GM18502 (cell line): ENCODE results near the gene RAB11FIP3.
"Not testable (repeated sequence)": the region's sequence is repeated elsewhere in the genome, so short reads cannot be mapped to it uniquely, and the experiment has no call there.

Experiments used
- ATAC-seq: cut with Tn5 transposase; IDR thresholded peaks from one replicate; pipeline ENCODE4 v1.9.1; 2021; ENCODE audit warnings: mild to moderate bottlenecking; ENCODE audit not compliant: unreplicated experiment, poor library complexity

Gene RAB11FIP3

DNA sequence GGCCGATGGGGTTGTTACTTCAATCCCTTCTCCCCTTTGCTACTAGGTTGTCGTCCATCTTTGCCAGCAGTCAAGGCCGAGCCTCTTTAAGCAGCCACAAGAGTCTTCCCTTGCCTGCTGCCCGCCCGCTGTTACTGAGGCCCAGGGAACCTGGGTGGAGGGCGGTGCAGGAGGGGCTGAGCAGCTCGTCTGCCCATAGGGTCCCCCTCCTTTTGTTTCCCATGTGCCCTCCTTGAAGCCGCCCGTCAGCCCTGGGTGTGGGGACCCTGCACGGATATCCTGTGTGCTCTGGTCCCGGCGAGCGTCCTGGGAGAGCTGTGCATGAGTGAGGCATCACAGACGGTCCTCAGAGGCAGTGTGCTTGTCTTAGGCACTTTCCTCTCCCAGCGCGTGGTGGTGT, 64.2 kb downstream of the RAB11FIP3 start:
- ATAC-seq, result no peak

DNA sequence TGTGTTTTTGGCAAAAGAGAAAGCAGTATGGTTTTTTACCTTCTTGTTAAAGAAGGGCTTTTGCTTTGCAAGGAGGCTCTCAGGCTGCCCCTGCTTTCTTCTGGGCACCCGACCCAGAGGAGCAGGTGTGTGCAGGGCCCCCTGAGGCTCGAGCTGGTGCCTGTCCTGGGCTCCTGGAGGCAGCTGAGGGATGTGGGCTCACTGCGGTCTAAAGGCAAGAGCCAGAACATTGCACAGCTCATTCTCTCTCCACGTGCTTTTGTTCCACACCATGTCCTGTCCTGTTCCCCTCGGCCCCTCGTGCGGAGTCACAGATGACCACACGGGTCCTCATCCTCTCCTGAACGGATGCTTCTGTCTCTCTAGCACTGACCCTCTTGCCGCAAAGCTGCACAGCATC, 65.3 kb downstream of the RAB11FIP3 start:
- ATAC-seq, result no peak

DNA sequence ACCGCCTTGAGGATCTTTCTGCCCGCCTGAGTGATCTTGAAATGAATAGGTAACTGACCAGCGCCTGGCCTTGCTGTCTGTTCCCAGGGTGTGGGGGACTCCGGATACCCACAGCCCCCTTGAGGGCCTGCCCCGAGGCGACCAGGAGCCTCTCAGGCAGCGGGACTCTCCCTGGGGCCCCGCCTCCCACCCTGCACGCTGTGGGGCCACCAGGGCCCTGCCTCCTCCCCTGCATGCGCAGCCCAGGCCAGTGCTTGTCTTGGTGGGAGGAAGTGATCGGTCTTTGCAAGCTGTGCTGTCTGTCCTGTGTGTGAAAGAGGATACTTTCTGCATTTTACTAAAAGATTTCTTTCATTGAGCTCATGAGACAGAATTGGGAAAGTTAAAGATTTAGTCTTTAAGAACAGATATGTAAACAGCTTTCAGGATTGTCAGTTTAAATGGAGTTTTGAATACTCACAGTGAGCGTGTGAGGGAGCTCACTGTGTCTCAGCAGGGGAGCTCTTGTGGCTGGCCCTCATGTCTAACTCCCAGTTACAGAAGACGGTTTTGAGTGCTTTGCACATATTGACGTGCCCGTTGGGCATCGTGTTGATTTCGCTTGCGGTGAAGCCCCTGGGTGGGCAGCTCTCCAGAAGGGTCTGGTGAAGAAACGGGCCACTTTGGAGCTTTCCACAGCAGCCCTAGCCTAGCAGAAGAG, 65.9 kb downstream of the RAB11FIP3 start:
- no peak for ATAC-seq

DNA sequence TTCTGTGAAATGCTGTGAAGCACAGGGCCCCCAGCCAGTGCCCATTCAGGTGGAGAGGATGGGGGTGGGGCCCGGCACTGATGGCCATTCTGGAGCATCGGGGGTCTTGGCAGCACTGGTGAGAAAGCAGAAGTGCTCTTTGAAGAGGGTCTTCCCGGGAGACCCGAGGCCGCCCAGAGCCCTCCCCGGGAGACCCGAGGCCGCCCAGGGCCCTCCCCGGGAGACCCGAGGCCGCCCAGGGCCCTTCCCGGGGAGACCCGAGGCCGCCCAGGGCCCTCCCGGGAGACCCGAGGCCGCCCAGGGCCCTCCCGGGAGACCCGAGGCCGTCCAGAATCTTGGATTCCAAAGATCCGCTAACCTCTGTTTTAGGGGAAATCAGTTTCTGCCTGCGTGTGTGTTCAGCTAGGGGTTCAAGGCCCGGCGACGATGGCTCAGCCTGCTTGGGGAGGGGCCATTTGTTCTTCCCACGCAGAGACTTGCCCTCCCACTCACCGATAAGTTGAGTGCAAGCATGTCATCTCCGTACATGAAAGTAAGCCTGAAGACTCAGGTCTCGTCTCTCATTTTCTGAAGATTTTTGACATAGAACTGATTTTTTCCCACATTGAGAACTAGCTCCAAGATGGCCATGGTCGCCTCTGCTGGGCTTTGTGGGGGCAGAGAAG, 66.9 kb downstream of the RAB11FIP3 start:
- no peak for ATAC-seq

DNA sequence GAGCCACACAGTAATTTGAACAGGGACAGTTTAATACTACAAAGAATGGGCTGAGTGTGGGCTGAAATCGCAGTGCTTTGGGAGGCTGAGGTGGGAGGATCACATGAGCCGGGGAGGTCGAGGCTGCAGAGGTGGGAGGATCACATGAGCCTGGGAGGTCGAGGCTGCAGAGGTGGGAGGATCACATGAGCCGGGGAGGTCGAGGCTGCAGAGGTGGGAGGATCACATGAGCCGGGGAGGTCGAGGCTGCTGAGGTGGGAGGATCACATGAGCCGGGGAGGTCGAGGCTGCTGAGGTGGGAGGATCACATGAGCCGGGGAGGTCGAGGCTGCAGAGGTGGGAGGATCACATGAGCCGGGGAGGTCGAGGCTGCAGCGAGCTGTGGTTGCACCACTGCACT, 69.2 kb downstream of the RAB11FIP3 start:
- not testable (repeated sequence) for ATAC-seq

DNA sequence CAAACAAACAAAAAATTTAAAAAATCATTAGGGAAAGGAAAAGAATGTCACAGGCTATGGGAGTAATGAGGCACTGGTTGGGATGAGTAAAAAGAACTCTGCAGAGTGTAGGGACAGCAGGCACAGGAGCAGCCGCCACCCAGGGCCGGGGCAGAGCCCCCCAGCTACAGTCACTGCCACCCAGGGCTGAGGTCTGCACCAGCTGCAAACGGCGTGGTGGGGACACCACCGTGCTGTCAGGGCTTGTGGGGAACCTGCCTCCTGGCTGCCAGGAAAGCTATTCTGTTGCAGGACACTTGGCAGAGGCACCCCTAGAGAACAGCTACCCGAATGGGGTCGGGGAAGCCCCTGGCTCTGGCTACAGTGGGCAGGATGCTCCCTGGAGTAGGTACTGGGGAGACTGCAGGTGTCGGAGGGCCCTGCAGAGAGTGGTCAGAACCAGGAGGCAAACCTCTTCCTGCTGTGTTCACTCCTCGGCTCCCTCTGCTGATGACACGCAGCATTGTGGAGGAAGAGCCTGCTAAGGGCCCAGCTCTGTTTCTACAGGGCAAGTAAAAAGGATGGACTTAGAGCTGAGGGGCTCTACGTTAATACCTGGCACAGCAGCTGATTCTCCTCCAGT, 69.8 kb downstream of the RAB11FIP3 start:
- ATAC-seq, result no peak

DNA sequence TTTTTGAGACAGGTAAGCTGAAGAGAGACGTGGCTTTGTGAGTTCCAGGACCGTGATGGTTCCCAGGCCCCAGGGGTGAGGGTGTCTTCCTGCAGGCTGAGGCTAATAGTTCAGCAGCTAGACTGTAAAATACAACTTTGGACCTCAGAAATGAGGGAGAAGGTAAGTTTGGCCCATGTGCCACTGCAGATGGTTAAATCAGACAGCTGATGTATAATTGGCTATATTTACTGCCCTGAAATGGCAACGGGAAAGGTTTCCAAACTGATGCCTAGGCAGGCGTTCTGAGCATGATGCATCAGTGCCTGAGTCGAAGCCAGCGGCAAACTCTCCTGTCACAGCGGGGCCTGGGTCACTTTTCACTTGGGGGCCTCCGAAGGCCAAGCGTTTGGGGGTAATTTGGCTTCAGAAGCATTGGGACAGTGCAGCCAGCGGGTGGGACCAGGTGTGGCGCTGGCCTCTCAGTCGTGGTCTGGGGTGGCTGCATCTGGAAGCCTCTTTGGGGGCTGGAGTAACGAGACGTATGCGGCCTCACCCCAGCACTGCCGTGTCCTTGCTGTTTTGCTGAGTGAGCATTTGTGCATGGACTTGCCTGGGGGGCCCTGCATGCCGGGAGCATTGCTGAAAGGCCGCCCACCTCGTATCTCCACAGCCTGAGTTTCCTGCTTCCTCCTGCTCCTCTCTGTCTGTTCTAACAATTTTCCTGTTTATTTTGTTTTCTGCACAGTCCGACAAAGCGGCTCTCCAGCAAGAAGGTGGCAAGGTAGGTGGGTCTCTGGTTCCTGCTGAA, 70.8 kb downstream of the RAB11FIP3 start:
- ATAC-seq, result no peak

DNA sequence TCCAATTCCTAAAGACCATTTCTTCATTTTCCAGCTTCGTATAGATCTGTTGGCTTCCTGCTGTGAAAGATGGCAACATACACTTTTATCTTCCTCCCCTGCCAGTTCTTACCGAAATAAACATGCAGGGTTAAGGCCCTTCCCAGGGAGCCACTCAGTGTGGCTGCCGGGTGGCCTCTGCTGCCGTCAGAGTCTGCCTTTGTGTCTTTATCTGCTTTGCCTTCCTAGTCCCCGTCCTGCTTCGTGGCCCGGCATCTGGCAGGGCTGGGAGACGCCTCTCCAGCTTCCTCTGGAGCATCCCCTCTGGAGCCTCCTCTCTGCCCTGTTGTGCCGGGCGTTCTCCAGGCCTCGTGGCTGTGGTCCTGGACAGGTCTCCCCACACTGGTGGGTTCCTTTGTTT, 71.8 kb downstream of the RAB11FIP3 start:
- ATAC-seq, result no peak

DNA sequence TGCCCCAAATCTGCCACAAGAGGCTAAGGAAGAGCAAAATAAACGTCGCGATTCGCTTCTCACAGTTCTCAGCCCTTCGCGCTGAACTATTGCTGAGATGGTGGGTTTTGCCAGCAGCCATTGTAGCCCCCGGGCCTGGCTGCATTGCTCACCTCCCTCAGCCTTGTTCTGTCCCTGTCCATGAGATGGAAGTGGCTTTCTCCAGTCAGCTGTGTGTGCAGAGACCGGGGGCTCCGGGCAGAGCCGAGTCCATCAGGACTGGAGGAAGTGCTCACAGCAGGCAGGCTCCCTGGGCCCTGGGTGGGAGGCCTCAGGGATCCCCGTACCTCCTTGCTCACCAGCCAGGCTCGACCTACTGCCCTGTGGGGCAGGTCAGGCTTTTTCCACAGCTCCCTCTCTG, 74.5 kb downstream of the RAB11FIP3 start:
- ATAC-seq, result no peak

DNA sequence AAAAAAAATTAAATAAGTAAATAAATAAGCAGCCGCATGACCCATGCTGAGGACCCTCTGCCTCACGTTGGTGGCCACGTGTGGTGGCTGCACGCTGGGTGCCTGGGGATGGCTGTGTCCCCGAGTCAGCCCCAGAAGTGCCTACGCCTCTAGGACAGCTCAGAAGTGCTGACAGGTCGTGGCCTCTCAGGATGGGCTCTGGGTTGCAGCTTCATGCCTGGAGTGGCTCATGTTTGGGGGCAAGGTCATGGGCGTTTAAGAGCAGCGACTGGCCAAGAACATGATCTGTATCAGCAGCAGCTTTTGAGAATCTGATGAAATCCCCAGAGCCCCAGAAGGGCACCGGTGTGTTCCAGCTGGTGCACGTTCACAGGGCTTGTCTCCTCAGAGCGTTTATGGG, 75.3 kb downstream of the RAB11FIP3 start:
- ATAC-seq, result no peak

DNA sequence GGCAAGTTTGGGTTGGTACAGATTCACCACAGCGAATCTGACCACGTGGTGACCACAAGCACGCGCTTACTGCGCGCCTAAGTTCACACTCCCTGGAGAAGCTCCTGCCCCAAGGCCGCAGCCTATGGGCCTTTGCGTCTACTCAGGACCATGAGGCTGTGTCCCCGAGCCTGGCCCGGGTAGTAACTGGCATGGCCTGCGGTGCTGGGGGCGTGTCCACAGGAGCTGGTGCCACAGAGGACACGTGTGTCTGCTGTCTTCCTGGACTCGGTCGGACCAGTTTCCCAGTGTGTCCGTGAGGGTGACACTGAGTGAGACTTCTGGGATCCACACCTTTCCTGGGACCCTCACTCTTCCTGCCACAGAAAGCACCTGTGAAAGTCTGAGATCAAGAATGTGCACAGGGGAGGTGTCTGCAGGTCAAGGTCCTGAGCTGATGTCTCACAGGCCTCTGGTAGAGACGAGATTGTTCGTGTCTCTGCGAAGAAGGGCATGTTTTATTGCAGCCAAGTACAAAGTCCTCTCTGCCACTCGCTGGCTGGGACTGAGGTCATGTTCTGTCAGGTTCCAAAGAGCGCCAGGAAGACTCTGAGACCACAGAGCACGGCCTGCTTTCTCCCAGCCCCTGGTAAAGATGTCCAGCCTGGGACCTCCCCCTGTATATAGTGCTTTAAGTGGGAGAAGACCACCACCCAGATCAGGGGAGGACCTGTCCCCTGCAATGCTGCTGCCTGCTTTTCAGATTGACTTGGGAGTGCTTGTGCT, 76.9 kb downstream of the RAB11FIP3 start:
- no peak for ATAC-seq

DNA sequence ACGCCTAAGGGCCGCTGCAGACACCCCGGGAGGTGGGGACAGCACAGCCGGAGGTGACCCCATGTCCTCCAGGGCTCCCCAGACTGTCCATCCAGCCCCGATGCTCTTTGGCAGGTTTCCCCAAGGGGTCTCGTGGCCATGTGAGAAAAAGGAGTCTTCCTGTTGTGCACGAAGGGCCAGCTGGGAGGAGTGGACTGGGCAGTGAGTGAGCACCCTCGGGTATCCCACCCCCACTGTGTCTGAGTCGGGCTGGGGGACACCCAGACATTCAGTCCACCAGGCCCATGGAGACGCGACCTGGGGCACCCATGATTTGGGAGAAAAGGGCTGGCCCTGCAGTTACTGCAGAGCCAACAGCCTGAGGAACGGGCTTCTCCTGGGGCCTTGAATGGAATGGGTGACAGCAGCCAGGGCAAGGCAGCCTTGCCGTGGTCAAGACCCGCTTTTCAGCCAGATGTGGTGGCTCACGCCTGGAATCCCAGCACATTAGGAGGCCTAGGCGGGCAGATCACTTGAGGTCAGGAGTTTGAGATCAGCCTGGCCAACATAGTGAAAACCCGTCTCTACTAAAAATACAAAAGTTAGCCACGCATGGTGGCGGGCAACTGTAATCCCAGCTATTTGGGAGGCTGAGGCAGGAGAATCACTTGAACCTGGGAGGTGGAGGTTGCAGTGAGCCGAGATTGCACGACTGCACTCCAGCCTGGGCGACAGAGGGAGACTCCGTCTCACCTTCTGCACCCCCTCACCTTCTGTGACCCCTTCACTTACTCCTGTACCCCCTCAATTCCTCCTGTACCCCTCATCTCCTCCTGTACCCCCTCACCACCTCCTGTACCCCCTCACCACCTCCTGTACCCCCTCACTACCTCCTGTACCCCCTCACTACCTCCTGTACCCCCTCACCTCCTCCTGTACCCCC, 78.0 kb downstream of the RAB11FIP3 start:
- no peak for ATAC-seq

DNA sequence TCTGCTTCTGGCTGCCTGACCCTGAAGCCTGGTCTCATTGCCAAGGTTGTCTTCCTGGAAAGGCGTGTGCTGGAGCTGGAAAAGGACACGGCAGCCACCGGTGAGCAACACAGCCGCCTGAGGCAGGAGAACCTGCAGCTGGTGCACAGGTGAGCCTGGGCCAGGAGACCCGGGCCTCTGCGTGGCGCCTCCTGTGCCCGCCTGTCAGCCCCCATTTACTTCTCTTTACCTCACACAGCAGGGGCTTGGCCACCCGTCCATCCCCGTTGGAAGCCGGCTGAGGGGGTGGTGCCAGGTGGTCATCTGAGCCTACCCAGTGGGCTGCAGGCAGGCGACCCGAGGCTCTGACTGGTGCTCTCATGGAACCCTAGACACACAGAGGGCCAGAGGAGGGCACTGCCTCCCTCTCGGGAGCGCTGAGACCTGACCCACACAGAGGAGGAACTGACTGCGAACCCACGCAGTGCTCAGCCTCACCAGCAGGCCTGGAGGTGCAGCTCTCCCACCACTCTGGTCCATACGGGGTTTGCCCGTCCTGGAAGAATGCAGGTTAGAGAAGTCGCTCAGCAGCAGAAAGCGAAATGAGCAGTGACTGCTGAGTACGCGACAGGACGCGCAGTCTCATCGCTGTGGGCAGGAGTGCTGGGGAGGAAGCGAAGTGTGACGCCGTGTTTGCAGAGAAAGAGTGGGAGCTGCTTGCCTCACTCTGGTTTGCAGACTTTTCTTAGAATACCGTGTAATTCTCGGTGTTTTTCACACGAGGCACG, 80.2 kb downstream of the RAB11FIP3 start:
- no peak for ATAC-seq

DNA sequence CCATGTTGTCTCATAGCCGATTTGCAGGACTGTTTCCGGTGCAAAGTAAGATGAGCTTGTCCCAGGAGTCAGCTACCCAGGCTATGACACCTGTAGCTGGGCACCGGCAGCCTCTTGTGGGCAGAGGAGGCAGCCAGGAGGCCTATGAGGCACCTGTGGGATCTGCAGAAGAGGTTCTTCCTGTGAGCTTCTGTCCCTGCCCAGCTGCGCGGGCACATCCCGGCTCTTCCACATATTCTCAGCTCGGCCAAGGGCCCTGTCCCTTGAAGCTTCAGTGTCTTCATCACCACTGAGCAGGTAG, 80.7 kb downstream of the RAB11FIP3 start:
- no peak for ATAC-seq

DNA sequence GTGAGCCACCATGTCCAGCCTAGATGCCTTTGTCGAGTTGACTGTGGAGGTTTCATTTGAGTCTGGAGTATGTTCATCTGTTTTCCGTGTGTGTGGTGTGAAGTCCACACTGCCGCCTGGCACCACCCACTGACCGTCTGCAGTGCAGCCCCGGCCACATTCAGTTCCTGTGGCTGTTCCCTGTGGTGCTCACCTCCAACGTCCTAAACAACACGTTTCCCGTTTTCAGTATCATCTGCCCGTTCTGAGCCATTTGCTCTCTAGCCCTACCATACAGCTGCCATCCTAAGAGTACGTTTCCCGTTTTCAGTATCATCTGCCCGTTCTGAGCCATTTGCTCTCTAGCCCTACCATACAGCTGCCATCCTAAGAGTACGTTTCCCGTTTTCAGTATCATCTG, 82.1 kb downstream of the RAB11FIP3 start:
- not testable (repeated sequence) for ATAC-seq

DNA sequence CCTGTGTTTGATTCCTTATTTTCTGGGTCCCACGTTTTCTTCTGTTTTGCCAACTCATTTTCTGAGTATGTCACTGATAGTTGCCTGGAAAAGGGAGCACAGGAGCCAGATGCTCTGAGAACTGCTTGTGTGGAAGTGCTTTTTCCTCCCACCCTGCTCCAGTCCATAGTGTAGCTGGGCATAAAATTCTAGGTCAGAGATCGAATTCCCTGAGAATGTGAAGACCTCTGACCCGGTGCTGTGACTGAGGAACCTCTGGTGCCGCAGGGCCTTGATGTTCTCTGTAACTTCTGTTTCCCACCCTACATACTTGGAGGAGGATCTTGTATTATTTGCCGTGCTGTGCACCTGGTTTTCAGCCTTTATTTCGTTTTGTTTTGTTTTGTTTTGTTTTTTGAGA, 82.5 kb downstream of the RAB11FIP3 start:
- no peak for ATAC-seq

DNA sequence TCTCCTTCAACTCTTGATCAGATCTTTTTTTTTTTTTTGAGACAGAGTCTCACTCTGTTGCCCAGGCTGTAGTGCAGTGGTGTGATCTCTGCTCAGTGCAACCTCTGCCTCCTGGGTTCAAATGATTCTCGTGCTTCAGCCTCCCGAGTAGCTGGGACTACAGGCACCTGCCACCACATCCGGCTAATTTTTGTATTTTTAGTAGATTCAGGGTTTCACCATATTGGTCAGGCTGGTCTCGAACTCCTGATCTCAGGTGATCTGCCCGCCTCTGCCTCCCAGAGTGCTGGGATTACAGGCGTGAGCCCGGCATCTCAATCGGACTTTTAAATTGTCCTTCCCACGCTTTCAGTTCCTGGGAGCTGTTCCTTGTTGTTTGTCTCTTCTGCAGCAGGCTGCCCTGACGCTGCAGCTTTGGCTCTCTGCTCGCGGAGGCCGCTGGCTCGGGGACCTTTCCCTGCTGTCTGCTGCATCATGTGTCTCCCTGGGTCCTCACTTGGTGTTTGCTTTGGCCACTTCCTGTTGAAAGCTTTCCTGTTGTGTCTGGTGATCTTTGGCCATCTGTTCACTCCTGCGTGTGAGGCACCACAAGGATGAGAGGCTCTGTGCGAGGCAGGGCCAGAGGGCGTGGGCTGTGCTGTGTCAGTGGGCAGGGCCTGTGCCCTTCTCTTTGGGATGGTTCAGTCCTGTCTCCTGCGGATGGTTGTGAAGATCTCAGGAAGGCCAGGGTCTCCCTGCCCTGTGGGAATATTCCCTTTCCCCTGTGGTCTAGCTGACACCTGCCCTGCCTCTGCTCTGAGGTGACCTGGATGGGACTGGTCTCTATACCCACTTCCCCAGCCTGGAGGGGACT, 83.7 kb downstream of the RAB11FIP3 start:
- ATAC-seq, result no peak
